Breast epithelium (tissue), 4 donors: ENCODE measurements around the gene FNDC10. TPM values are rescaled to one million over a fixed set of nuclear protein-coding genes. Genes with fewer than 3 reads are reported as not detected.
A peak's percentile ranks its signal among the peaks of the same experiment; 100 is the strongest.

Experiments used
- DNase-seq, 2 donors: peaks; one replicate each; pipeline ENCODE4 v3.0.0-alpha.2; 2019; ENCODE audit warnings: low spot score in 2 of 2
- H3K27ac ChIP-seq, 2 donors: fragments of 200-600 bp; sonication (generic) in 1 of 2; one replicate each; pipeline ENCODE4 v1.5.1; 2016 to 2019; ENCODE audit warnings: mild to moderate bottlenecking in 1 of 2
- H3K27me3 ChIP-seq, 2 donors: fragments of 200-600 bp; sonication (generic) in 1 of 2; one replicate each; pipeline versions ENCODE4 v1.5.1 to v1.6.0; 2017 to 2019; ENCODE audit warnings: control low read depth in 1 of 2, mild to moderate bottlenecking in 1 of 2
- H3K36me3 ChIP-seq: fragments of 200-600 bp; one replicate; pipeline ENCODE4 v1.5.1; 2019
- H3K4me1 ChIP-seq, 2 donors: fragments of 200-600 bp; sonication (generic); one replicate each; pipeline ENCODE4 v1.5.1; 2016 to 2019; ENCODE audit warnings: control low read depth in 1 of 2
- H3K4me3 ChIP-seq, 3 donors: fragments of 200-600 bp; sonication (generic); 1 replicate in 2 of 3; 2 replicates in 1 of 3; pipeline ENCODE4 v1.5.1; 2016 to 2019; ENCODE audit warnings: mild to moderate bottlenecking in 3 of 3, moderate library complexity in 2 of 3
- H3K9me3 ChIP-seq, 2 donors: fragments of 200-600 bp; sonication (generic) in 1 of 2; one replicate each; pipeline ENCODE4 v1.5.1; 2016 to 2019; ENCODE audit warnings: control low read depth in 1 of 2
- POLR2A ChIP-seq: fragments of 450-650 bp; IDR thresholded peaks from one replicate; pipeline ENCODE4 v1.6.1; 2016; ENCODE audit warnings: antibody characterized with exemption, mild to moderate bottlenecking, moderate library complexity
- POLR2AphosphoS5 ChIP-seq, 3 donors: sonication (generic); formaldehyde crosslinking; IDR thresholded peaks; one replicate each; pipeline ENCODE4 v1.6.1; 2017; ENCODE audit warnings: antibody characterized with exemption in 3 of 3
- intact Hi-C: fragments of 100-400 bp; cut with DNase I; formaldehyde crosslinking; loops from one replicate; pipeline ENCODE4 v1.15.1; 2023; ENCODE audit warnings: low total_unique reads
- total RNA-seq, 3 donors: library from RNA; depleted of rRNA; stranded (reverse); fragments of >200 nt; gene quantifications; one replicate each; pipeline ENCODE4 v1.1.0, GENCODE V29; 2016
- TF ChIP-seq, protein P1 (sequence below), 3 donors: fragments of 450-650 bp; IDR thresholded peaks; one replicate each; pipeline ENCODE4 v1.5.1; 2016 to 2017; ENCODE audit warnings: antibody characterized with exemption in 3 of 3, mild to moderate bottlenecking in 3 of 3, moderate library complexity in 3 of 3

FNDC10 gene
- total RNA-seq, 3 donors from 2014 or later, result 0.48 to 2.9 (median 0.98) TPM

DNA sequence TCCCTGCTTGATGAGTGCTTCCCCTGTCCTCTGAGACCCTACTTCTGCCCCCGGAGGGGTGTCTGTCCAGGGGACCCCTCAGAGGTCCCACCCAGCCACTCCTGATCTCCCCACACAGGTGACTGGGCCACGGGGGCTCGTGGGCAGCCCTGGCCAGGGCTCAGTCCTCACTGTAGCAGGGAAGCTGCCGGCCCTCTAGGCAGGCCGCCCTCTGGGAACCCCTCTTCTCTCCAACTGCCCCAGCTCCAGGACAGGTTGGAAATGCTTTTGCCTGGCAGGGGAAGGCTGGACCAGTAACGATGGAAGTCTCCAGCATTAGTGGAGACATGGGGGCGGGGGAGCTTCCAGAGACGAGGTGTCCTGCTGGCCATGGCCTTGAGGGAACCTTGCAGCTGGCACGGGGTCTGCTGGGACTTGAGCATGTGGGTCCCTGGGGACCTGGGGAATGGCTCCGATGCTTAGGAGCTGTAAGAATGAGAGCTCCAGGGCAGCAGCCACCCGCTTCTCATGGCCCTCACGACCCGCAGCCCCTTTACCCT is 3.1 kb upstream of the FNDC10 start:
- no peaks in the 10 kb centered on the region for H3K9me3 ChIP-seq
- no peaks in the 10 kb centered on the region for H3K36me3 ChIP-seq
- TF ChIP-seq, protein P1, sequence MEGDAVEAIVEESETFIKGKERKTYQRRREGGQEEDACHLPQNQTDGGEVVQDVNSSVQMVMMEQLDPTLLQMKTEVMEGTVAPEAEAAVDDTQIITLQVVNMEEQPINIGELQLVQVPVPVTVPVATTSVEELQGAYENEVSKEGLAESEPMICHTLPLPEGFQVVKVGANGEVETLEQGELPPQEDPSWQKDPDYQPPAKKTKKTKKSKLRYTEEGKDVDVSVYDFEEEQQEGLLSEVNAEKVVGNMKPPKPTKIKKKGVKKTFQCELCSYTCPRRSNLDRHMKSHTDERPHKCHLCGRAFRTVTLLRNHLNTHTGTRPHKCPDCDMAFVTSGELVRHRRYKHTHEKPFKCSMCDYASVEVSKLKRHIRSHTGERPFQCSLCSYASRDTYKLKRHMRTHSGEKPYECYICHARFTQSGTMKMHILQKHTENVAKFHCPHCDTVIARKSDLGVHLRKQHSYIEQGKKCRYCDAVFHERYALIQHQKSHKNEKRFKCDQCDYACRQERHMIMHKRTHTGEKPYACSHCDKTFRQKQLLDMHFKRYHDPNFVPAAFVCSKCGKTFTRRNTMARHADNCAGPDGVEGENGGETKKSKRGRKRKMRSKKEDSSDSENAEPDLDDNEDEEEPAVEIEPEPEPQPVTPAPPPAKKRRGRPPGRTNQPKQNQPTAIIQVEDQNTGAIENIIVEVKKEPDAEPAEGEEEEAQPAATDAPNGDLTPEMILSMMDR (IDR thresholded peaks at IDR 0.05), result no peak
- intact Hi-C loops, result no loop called here
- H3K4me3 ChIP-seq, result no peak overlapping the region
- H3K27ac ChIP-seq, result no peak overlapping the region
- peaks cover 5 to 6% of the 10 kb centered on the region in 2 donors for H3K27me3 ChIP-seq
- peaks cover 6 to 8% of the 10 kb centered on the region in 2 donors for H3K4me1 ChIP-seq
- DNase-seq, result no peak

DNA sequence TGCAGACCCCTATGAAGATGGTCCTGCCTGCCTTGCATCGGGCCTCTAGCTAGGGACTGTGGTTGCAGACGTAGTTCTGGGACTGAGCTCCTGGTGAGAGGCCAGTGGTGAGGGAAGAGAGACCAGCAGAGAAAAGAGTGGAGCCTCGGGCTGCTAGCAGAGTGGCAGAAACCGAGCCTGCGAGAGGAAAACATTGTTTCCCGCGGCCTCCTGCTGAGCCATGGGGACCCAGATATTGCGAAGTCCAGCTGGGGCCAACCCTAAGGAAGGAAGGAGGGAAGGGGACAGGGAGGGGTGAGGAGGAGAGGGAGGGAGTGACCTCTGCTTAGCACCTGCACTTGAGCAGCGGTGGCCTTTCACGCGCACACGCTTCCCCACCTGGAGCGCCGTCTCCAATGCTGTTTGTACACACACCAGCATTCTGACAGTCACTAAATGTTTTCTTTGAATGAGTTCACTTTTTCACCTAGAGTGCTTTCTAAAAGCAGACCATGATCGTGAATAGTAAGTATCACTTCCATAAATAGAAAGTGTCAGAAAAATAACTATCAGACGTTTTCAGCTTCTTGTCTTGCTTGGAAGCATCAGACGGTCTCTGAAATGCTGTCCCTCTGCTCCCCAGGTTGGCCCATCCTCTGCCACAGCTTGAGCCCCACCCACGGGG is 2.5 kb upstream of the FNDC10 start:
- TF ChIP-seq, protein P1 (IDR thresholded peaks at IDR 0.05), result no peak
- TF ChIP-seq POLR2AphosphoS5 (IDR thresholded peaks at IDR 0.05), result no peak
- TF ChIP-seq POLR2A, result no peak

GRCh38 chr1:1601564-1602303 is 1.8 kb upstream of the FNDC10 start:
- Histone ChIP-seq H3K27me3 (peaks cover 5 to 6% of the 10 kb centered on the region in 2 donors), H3K27ac (no peak overlapping the region), H3K36me3 (no peaks in the 10 kb centered on the region), H3K4me3 (no peak overlapping the region), H3K9me3 (no peaks in the 10 kb centered on the region), H3K4me1 (peaks cover 6 to 8% of the 10 kb centered on the region in 2 donors)
- intact Hi-C loops, result no loop called here
- DNase-seq, result no peak
- TF ChIP-seq POLR2A, result no peak
- TF ChIP-seq, protein P1 (IDR thresholded peaks at IDR 0.05), result no peak

More for the DNA sequence above, 2.5 kb upstream of the FNDC10 start:
- Histone ChIP-seq H3K9me3 (no peaks in the 10 kb centered on the region), H3K27me3 (peaks cover 5 to 6% of the 10 kb centered on the region in 2 donors), H3K36me3 (no peaks in the 10 kb centered on the region), H3K27ac (no peak overlapping the region), H3K4me3 (no peak overlapping the region), H3K4me1 (peaks cover 6 to 8% of the 10 kb centered on the region in 2 donors)
- DNase-seq, result no peak
- intact Hi-C loops, result no loop called here

DNA sequence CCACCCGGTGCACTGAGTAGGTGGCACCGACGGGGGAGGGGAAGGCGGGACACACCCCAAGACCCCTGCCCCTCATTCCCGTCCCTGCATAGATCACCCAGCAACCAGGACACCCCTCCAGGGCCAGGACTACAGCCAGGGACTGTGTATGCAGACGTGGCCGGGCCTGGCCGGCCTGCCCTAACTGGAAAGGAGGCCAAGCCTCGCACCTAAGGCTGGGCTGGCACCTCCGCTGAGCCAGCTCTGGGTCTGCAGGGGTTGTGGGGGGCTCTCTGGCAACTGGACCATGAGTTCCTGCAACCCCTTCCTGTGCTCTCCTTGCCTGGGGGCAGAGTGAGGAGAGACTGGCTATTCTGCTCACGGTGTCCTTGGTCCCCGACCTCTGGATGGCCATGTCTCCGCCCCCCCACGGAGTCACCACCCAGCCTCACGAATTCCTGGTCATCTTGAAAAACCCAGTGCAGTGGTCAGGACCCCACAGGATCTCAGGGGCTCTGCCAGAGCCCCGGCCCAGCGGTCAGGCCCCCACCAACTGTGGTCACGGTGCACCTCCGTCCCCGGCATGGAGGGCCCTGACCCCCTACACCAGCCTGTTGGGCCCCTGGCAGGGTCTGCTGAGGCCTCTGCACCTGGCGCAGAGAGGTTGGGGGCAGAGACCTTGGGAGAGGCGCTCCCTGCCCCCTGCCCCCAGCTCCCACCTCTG is 1.1 kb upstream of the FNDC10 start:
- no peak overlapping the region for H3K27ac ChIP-seq
- intact Hi-C loops, result no loop called here
- peaks cover 6 to 8% of the 10 kb centered on the region in 2 donors for H3K4me1 ChIP-seq
- H3K4me3 ChIP-seq, result peak overlapping the region in 2 of 3 donors; percentile 60 to 80
- TF ChIP-seq, protein P1 (IDR thresholded peaks at IDR 0.05), result no peak
- TF ChIP-seq POLR2AphosphoS5 (IDR thresholded peaks at IDR 0.05) (no peak), POLR2A (no peak)
- H3K9me3 ChIP-seq, result no peaks in the 10 kb centered on the region
- no peaks in the 10 kb centered on the region for H3K36me3 ChIP-seq
- peaks cover 5 to 6% of the 10 kb centered on the region in 2 donors for H3K27me3 ChIP-seq
- DNase-seq, result no peak
